Karpas-422 (cell line): Measurements from ENCODE around the gene PLA2G4D. TPM values are rescaled to one million over a fixed set of nuclear protein-coding genes. Genes with fewer than 3 reads are reported as not detected.

Experiments used
- DNase-seq: peaks from one replicate; pipeline ENCODE4 v3.0.0-alpha.2; 2015
- H2AFZ ChIP-seq: fragments of 200-600 bp; sonication (generic); 2 replicates; pipeline ENCODE4 v1.6.1; 2014; ENCODE audit warnings: antibody characterized with exemption, low read length, mixed read lengths
- H3K27ac ChIP-seq: fragments of 200-600 bp; sonication (generic); 2 replicates; pipeline ENCODE4 v1.5.1; 2014; ENCODE audit warnings: mild to moderate bottlenecking, low read length, moderate library complexity
- H3K27me3 ChIP-seq: fragments of 200-600 bp; sonication (generic); 2 replicates; pipeline ENCODE4 v1.6.1; 2014; ENCODE audit warnings: low read length, mixed read lengths
- H3K36me3 ChIP-seq: fragments of 200-600 bp; sonication (generic); 2 replicates; pipeline ENCODE4 v1.6.1; 2014; ENCODE audit warnings: low read length, mixed read lengths; ENCODE audit not compliant: insufficient read depth
- H3K4me1 ChIP-seq: fragments of 200-600 bp; sonication (generic); 2 replicates; pipeline ENCODE4 v1.6.1; 2014; ENCODE audit warnings: mild to moderate bottlenecking, low read length, mixed read lengths
- H3K4me2 ChIP-seq: fragments of 200-600 bp; sonication (generic); 2 replicates; pipeline ENCODE4 v1.6.1; 2014; ENCODE audit warnings: low read length, low read depth, mild to moderate bottlenecking; ENCODE audit not compliant: poor library complexity, severe bottlenecking
- H3K4me3 ChIP-seq: fragments of 200-600 bp; sonication (generic); 2 replicates; pipeline ENCODE4 v1.5.1; 2014; ENCODE audit warnings: mild to moderate bottlenecking, antibody characterized with exemption, low read length, mixed read lengths
- H3K79me2 ChIP-seq: fragments of 200-600 bp; sonication (generic); 2 replicates; pipeline ENCODE4 v1.6.1; 2014; ENCODE audit warnings: mild to moderate bottlenecking, low read length, mixed read lengths
- H3K9ac ChIP-seq: fragments of 200-600 bp; sonication (generic); 2 replicates; pipeline ENCODE4 v1.6.0; 2014; ENCODE audit warnings: low read length
- H3K9me2 ChIP-seq: fragments of 200-600 bp; sonication (generic), shearing (Covaris generic); replicated peaks from 2 replicates; pipeline ENCODE4 v1.6.0; 2014; ENCODE audit warnings: mild to moderate bottlenecking, low read length, moderate library complexity; ENCODE audit not compliant: insufficient read depth
- H3K9me3 ChIP-seq: fragments of 300-700, 200-600 bp; sonication (generic); 2 replicates; pipeline ENCODE4 v1.6.1; 2014; ENCODE audit warnings: low read length, mixed read lengths
- H4K20me1 ChIP-seq: fragments of 200-600 bp; sonication (generic); 2 replicates; pipeline ENCODE4 v1.6.1; 2014; ENCODE audit warnings: mild to moderate bottlenecking, antibody characterized with exemption, low read length, low read depth; ENCODE audit not compliant: insufficient read depth
- total RNA-seq: library from RNA; depleted of rRNA; stranded (reverse); fragments of >200 nt; shearing (Covaris generic); gene quantifications from 2 replicates; pipeline ENCODE4 v1.2.3, GENCODE V29; 2014; ENCODE audit warnings: low replicate concordance

Gene PLA2G4D
- total RNA-seq, 1 experiment from 2014 or later: not detected

DNA sequence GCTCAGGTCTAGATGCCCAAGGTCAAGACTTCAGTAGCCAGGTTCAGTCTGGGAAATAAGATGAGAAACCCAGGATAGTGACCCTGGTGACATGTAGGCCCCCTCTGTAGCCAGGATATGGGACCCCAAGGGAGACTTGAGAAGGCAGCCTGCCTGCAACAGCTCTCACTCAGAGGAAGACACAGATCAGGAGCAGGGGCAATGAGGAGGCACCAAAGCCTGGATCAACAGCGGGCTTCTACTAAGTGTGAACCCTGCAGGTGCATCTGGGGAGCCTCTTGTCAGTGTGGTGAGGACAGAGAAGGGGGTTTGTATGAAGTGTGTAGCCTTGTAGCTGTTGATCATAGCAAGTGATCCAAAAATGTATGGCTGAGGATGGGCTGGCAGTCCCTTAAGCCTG, 36.6 kb upstream of the PLA2G4D start:
- H3K4me1 ChIP-seq: peaks cover 23% of the 10 kb centered on the region
- H3K4me3 ChIP-seq: no peak overlapping the region
- H3K4me2 ChIP-seq: no peak overlapping the region
- no peak overlapping the region for H2AFZ ChIP-seq
- no peaks in the 10 kb centered on the region for H3K79me2 ChIP-seq
- H3K27me3 ChIP-seq: no peaks in the 10 kb centered on the region
- no peaks in the 10 kb centered on the region for H3K9me2 ChIP-seq
- H3K36me3 ChIP-seq: no peaks in the 10 kb centered on the region
- H3K9ac ChIP-seq: no peak overlapping the region
- no peak for DNase-seq
- no peaks in the 10 kb centered on the region for H3K9me3 ChIP-seq
- H3K27ac ChIP-seq: no peak overlapping the region
- H4K20me1 ChIP-seq: no peaks in the 10 kb centered on the region

DNA sequence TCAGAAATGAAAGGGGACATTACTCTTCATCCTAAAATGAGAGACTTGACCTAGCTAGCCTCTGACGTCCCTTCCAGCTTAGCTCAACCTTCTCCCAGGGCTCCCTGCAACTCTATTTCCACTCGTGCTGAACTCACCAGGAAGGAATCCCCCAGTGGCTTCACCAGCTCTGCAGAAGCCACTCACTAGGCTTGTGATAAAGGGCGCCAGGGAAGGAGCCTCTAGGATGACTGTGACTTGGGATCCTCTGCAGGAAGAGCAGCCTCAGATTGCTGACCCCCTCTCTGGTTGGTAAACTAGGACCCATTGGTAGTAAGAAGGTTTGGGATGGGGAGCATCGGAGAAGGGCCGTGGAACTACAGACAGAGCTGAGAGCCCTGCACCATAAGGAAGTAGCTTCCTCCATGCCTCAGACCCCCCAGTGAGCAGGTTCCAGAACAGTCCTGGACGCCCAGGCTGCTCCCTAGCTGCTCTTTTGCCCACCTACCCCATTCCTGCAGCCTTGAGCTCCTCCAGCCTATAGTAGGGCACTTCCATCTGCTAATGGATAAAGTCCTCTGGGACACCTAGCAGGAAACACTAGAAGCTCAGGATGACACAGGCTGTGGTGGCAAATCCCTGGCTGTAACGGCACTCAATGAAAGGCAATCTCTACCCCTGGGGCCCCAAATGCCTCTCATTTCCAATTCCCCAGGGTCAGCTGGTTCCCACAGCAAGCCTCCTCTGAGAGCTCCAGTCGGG, 36.1 kb upstream of the PLA2G4D start:
- Histone ChIP-seq H3K4me3 (no peak overlapping the region), H3K27me3 (no peaks in the 10 kb centered on the region), H3K27ac (no peak overlapping the region), H3K9me2 (no peaks in the 10 kb centered on the region), H3K9me3 (no peaks in the 10 kb centered on the region), H3K79me2 (no peaks in the 10 kb centered on the region), H3K36me3 (no peaks in the 10 kb centered on the region), H2AFZ (no peak overlapping the region), H3K4me2 (no peak overlapping the region), H4K20me1 (no peaks in the 10 kb centered on the region), H3K4me1 (peaks cover 23% of the 10 kb centered on the region), H3K9ac (no peak overlapping the region)
- DNase-seq: no peak

DNA sequence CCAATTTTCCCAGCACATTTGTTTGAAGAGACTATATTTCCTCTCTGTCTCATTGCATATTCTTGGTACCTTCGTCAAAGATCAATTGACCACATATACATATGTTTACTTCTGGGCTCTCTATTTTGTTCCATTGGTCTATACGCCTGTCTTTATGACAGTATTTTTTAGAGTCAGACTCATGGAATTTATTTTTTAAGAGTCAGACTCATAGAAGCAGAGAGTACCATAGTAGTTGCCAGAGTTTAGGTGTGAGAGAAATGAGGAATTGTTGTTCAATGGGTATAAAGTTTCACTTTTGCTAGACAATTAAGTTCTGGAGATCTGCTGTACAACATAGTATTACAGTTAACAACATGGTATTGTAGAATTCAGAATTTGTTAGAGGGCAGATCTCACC, 35.0 kb upstream of the PLA2G4D start:
- Histone ChIP-seq H3K4me2 (no peak overlapping the region), H3K4me1 (peaks cover 23% of the 10 kb centered on the region), H3K27me3 (no peaks in the 10 kb centered on the region), H3K79me2 (no peaks in the 10 kb centered on the region), H3K9me3 (no peaks in the 10 kb centered on the region), H3K36me3 (no peaks in the 10 kb centered on the region), H4K20me1 (no peaks in the 10 kb centered on the region), H2AFZ (no peak overlapping the region), H3K9me2 (no peaks in the 10 kb centered on the region), H3K27ac (no peak overlapping the region), H3K9ac (no peak overlapping the region), H3K4me3 (no peak overlapping the region)
- no peak for DNase-seq

DNA sequence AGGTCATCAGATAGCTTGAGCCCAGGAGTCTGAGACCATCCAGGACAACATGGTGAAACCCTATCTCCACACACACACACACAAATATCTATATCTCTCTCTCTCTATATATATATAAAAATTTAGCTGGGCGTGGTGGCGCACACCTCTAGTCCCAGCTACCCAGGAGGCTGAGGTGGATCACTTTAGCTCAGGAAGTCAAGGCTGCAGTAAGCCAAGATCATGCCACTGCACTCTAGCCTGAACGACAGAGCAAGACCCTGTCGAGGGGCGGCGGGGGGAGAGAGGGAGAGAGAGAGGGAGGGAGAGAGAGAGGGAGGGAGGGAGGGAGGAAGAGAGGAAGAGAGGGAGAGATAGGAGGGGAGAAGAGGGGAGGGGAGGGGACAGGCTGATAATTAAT, 34.1 kb upstream of the PLA2G4D start:
- H3K9me3 ChIP-seq: no peaks in the 10 kb centered on the region
- H3K9me2 ChIP-seq: no peaks in the 10 kb centered on the region
- no peaks in the 10 kb centered on the region for H3K36me3 ChIP-seq
- no peak overlapping the region for H3K9ac ChIP-seq
- H3K4me3 ChIP-seq: no peak overlapping the region
- DNase-seq: no peak
- no peak overlapping the region for H3K4me2 ChIP-seq
- H3K79me2 ChIP-seq: no peaks in the 10 kb centered on the region
- no peak overlapping the region for H3K27ac ChIP-seq
- H2AFZ ChIP-seq: no peak overlapping the region
- no peaks in the 10 kb centered on the region for H3K27me3 ChIP-seq
- H3K4me1 ChIP-seq: peaks cover 15% of the 10 kb centered on the region
- H4K20me1 ChIP-seq: no peaks in the 10 kb centered on the region

DNA sequence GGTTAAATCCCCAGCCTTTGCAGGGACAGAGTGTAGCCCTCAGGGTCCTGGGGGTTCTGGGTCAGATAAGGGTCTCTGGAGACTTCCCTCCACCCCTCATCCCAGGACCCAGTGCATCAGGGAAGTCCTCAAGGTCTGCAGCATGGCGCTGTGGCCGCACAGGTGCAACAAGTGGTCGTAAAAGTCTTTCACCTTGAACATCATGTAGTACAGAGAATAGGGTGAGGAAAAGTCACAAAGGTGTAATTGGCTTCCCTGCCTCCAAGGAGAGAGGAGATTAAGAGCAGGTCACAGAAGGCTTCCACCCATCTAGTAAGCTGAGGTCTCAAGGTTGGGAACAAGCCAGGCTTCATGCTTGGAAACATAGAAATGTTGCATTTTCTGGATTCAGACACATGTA, 29.2 kb upstream of the PLA2G4D start:
- DNase-seq: no peak
- Histone ChIP-seq H3K9me2 (no peaks in the 10 kb centered on the region), H3K27ac (no peak overlapping the region), H3K4me3 (no peak overlapping the region), H3K9ac (no peak overlapping the region), H3K4me2 (no peak overlapping the region), H3K27me3 (no peaks in the 10 kb centered on the region), H3K79me2 (no peaks in the 10 kb centered on the region), H2AFZ (no peak overlapping the region), H3K9me3 (no peaks in the 10 kb centered on the region), H3K4me1 (peaks cover 6% of the 10 kb centered on the region), H4K20me1 (no peaks in the 10 kb centered on the region), H3K36me3 (no peaks in the 10 kb centered on the region)

DNA sequence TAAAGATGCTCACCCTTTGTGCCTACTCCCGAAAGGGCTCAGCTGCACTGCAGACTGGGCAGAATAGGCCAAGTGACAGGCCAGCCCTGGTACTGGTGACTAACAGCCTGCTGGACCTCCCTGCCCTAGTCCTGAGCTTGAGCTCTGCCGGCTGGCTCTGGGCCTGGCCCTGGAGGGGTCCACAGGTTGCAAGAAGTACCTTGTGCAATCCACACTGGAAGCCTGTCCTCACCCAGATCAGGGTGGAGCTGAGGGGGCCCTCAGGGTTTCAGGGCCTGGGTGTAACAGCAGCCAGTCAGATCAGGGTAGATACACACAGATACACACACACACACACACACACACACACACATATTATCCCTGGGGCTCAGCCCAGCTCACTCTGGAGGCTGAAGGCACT, 27.3 kb upstream of the PLA2G4D start:
- no peak for DNase-seq
- H2AFZ ChIP-seq: no peak overlapping the region

DNA sequence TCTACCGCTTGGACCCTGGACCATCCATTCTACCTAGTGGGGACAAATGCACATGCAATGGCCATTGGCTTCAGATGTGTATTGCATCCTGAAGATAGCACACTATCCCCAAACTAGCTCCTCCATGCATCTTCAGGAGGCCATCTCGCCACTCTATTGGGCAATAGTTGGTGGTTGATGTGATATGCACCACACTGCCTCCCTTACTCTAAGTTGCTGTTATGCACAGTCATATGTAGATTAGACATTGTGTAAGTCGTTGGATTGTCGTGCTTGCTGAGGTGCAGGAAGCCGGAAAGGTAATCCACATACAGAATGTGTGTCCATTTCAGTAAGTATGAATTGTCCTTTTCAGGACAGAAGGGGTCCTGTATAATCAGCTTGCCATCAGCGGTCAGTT, 26.7 kb upstream of the PLA2G4D start:
- Histone ChIP-seq H3K9me3 (no peaks in the 10 kb centered on the region), H3K27ac (no peak overlapping the region), H3K27me3 (no peaks in the 10 kb centered on the region), H3K9me2 (no peaks in the 10 kb centered on the region), H3K79me2 (no peaks in the 10 kb centered on the region), H3K4me3 (no peak overlapping the region), H3K36me3 (no peaks in the 10 kb centered on the region), H3K4me1 (peaks cover 10% of the 10 kb centered on the region), H2AFZ (no peak overlapping the region), H3K4me2 (no peak overlapping the region), H4K20me1 (no peaks in the 10 kb centered on the region), H3K9ac (no peak overlapping the region)
- no peak for DNase-seq

More for the DNA sequence above, 27.3 kb upstream of the PLA2G4D start:
- H3K9ac ChIP-seq: no peak overlapping the region
- no peak overlapping the region for H3K27ac ChIP-seq
- no peaks in the 10 kb centered on the region for H3K27me3 ChIP-seq
- no peaks in the 10 kb centered on the region for H3K79me2 ChIP-seq
- H3K4me3 ChIP-seq: no peak overlapping the region
- no peaks in the 10 kb centered on the region for H3K9me3 ChIP-seq
- peaks cover 10% of the 10 kb centered on the region for H3K4me1 ChIP-seq
- H3K36me3 ChIP-seq: no peaks in the 10 kb centered on the region
- no peak overlapping the region for H3K4me2 ChIP-seq
- H3K9me2 ChIP-seq: no peaks in the 10 kb centered on the region
- H4K20me1 ChIP-seq: no peaks in the 10 kb centered on the region

DNA sequence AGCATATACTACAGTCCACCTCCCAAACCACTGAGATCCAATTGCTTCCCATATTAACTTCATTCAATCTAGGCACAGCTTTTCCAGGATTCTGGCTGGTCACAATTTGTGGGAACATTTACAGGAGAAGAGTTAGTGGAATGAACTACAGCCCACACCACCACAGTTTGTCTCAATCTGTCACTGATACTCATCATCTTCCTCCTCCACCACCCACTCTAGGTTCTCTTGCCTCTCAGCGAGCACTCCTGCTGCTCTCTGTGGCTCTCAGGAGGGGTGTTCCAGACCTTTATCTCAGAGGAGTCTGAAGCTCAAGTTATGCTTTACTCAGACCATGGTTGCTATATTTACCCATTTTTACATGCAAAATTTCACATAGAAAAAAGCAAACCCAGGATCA, 25.9 kb upstream of the PLA2G4D start:
- no peak overlapping the region for H3K4me2 ChIP-seq
- no peak overlapping the region for H3K4me3 ChIP-seq
- DNase-seq: no peak
- no peaks in the 10 kb centered on the region for H3K9me2 ChIP-seq
- H3K9ac ChIP-seq: no peak overlapping the region
- no peaks in the 10 kb centered on the region for H3K9me3 ChIP-seq
- H3K27me3 ChIP-seq: no peaks in the 10 kb centered on the region
- no peaks in the 10 kb centered on the region for H4K20me1 ChIP-seq
- H2AFZ ChIP-seq: no peak overlapping the region
- H3K27ac ChIP-seq: no peak overlapping the region
- no peaks in the 10 kb centered on the region for H3K36me3 ChIP-seq
- no peaks in the 10 kb centered on the region for H3K79me2 ChIP-seq
- peaks cover 10% of the 10 kb centered on the region for H3K4me1 ChIP-seq

DNA sequence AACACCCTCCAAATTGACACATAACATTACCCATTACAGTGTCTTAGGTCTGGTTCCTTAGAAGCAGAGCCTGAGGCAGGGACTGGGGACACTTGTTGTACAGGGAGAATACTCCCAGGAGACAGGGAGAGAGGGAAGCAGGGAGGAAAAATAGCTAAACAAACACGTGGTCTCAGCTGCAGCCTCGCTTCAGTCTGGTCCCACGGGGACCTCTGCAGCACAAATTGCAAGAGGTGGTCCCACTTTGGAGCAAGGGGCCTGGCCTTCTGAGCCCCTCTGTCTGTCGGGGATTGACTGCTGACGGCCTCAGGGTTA, 25.0 kb upstream of the PLA2G4D start:
- Histone ChIP-seq H3K4me2 (no peak overlapping the region), H3K79me2 (no peaks in the 10 kb centered on the region), H3K27ac (no peak overlapping the region), H3K9ac (no peak overlapping the region), H3K9me3 (no peaks in the 10 kb centered on the region), H3K4me3 (no peak overlapping the region), H3K4me1 (peaks cover 10% of the 10 kb centered on the region), H3K27me3 (no peaks in the 10 kb centered on the region), H2AFZ (no peak overlapping the region), H3K36me3 (no peaks in the 10 kb centered on the region), H3K9me2 (no peaks in the 10 kb centered on the region), H4K20me1 (no peaks in the 10 kb centered on the region)
- no peak for DNase-seq
